Transverse colon (tissue), 4 donors: ENCODE measurements around the gene STAG2. TPM values are rescaled to one million over a fixed set of nuclear protein-coding genes. Genes with fewer than 3 reads are reported as not detected.
A peak's percentile ranks its signal among the peaks of the same experiment; 100 is the strongest.

Experiments
- DNase-seq: peaks from one replicate; pipeline ENCODE4 v3.0.0-alpha.2; 2019
- H3K27ac ChIP-seq, 4 donors: fragments of 200-600 bp; sonication (generic); 2 replicates each; pipeline ENCODE4 v1.5.1; 2016 to 2018; ENCODE audit warnings: inconsistent platforms in 4 of 4
- H3K27me3 ChIP-seq: fragments of 200-600 bp; sonication (generic); 2 replicates; pipeline ENCODE4 v1.5.1; 2017; ENCODE audit warnings: inconsistent platforms
- H3K36me3 ChIP-seq, 4 donors: fragments of 200-600 bp; sonication (generic); 2 replicates each; pipeline ENCODE4 v1.5.1; 2017 to 2019; ENCODE audit warnings: inconsistent platforms in 4 of 4
- H3K4me1 ChIP-seq, 4 donors: fragments of 200-600 bp; sonication (generic); 2 replicates each; pipeline ENCODE4 v1.5.1; 2017 to 2020; ENCODE audit warnings: inconsistent platforms in 4 of 4
- H3K4me3 ChIP-seq, 4 donors: fragments of 200-600 bp; sonication (generic); 1 replicate in 1 of 4; 2 replicates in 3 of 4; pipeline versions ENCODE4 v1.5.1 to v1.6.1; 2017 to 2019; ENCODE audit warnings: inconsistent platforms in 4 of 4
- H3K9me3 ChIP-seq, 2 donors: fragments of 200-600 bp; sonication (generic); 2 replicates each; pipeline ENCODE4 v1.5.1; 2017 to 2019; ENCODE audit warnings: inconsistent platforms in 2 of 2
- CTCF ChIP-seq, 5 experiments: fragments of 200-600 bp in 3 of 5; fragments of 450-650 bp in 2 of 5; sonication (generic) in 3 of 5; IDR thresholded peaks; 1 replicate in 2 of 5; 2 replicates in 3 of 5; pipeline ENCODE4 v1.5.1; 2016 to 2017; ENCODE audit warnings: antibody characterized with exemption in 5 of 5, inconsistent platforms in 3 of 5, mild to moderate bottlenecking in 2 of 5, moderate library complexity in 1 of 5
- EP300 ChIP-seq: sonication (generic); formaldehyde crosslinking; IDR thresholded peaks from one replicate; pipeline ENCODE4 v1.6.1; 2017; ENCODE audit warnings: antibody characterized with exemption, low read depth
- POLR2A ChIP-seq: fragments of 450-650 bp; IDR thresholded peaks from one replicate; pipeline ENCODE4 v1.6.1; 2016; ENCODE audit warnings: antibody characterized with exemption, mild to moderate bottlenecking, moderate library complexity
- POLR2AphosphoS5 ChIP-seq, 3 donors: sonication (generic); formaldehyde crosslinking; IDR thresholded peaks; one replicate each; pipeline ENCODE4 v1.6.1; 2016; ENCODE audit warnings: antibody characterized with exemption in 3 of 3
- WGBS, 2 donors: methylation state at CpG; one replicate each; pipeline ENCODE4 v1.1.5; 2018; ENCODE audit warnings: low coverage in 1 of 2; 5-methylcytosine and 5-hydroxymethylcytosine counted together
- in situ Hi-C, 4 donors: fragments of 200-750 bp; cut with MboI; loops; one replicate each; pipeline versions ENCODE4 v1.15.0 to v1.15.1; 2017; ENCODE audit warnings: low sequenced_read_pairs in 3 of 4, low pct_ligation_motif_present in 1 of 4, low pct_unique_long_range_greater_than_20kb in 1 of 4
- intact Hi-C: fragments of 100-400 bp; cut with DNase I; formaldehyde crosslinking; loops from one replicate; pipeline ENCODE4 v1.15.1; 2023; ENCODE audit warnings: low total_unique reads
- total RNA-seq, 4 donors: library from RNA; depleted of rRNA; stranded (reverse); fragments of >200 nt; gene quantifications; one replicate each; pipeline ENCODE4 v1.1.0, GENCODE V29; 2016

STAG2 gene
- total RNA-seq, 4 donors from 2014 or later, result 20.7 to 103 (median 79.5) TPM

- H3K27ac ChIP-seq, result no peak overlapping the region
- no peak overlapping the region for H3K4me3 ChIP-seq
- TF ChIP-seq POLR2AphosphoS5 (IDR thresholded peaks at IDR 0.05) (no peak), CTCF (IDR thresholded peaks at IDR 0.05) (no peak), POLR2A (no peak), EP300 (no peak)
- intact Hi-C loops, result no loop called here
- 88% methylated on average over 3 of the region's 3 CpGs; no CpG with 5 or more reads in 1 of the 2 donors for WGBS, 2 donors
- no peak for DNase-seq
- no peaks in the 10 kb centered on the region for H3K9me3 ChIP-seq
- peaks cover 0 to 4% (median 0%) of the 10 kb centered on the region in 4 donors for H3K4me1 ChIP-seq
- in situ Hi-C loops, result no loop called here
- H3K36me3 ChIP-seq, result no peaks in the 10 kb centered on the region
- no peaks in the 10 kb centered on the region for H3K27me3 ChIP-seq
Observed at GRCh38 chrX:124010566-124010965, 49.1 kb downstream of the STAG2 start.

- no peak for DNase-seq
- H3K27me3 ChIP-seq, result no peaks in the 10 kb centered on the region
- 91% methylated on average over 1 of the region's 1 CpG; no CpG with 5 or more reads in 1 of the 2 donors for WGBS, 2 donors
- no peaks in the 10 kb centered on the region for H3K9me3 ChIP-seq
- no peak for TF ChIP-seq CTCF (IDR thresholded peaks at IDR 0.05)
- TF ChIP-seq POLR2AphosphoS5 (IDR thresholded peaks at IDR 0.05), result no peak
- in situ Hi-C loops, result no loop called here
- no peak overlapping the region for H3K4me3 ChIP-seq
- peaks cover 4 to 13% (median 5%) of the 10 kb centered on the region in 4 donors for H3K4me1 ChIP-seq
- H3K36me3 ChIP-seq, result no peaks in the 10 kb centered on the region
- intact Hi-C loops, result no loop called here
- peak overlapping the region; percentile 21 to 61 (median 48) for H3K27ac ChIP-seq
Observed at GRCh38 chrX:124015721-124016120, 54.2 kb downstream of the STAG2 start.

- no peaks in the 10 kb centered on the region for H3K9me3 ChIP-seq
- in situ Hi-C loops (no loop called here), intact Hi-C loops (no loop called here)
- no peaks in the 10 kb centered on the region for H3K36me3 ChIP-seq
- DNase-seq, result no peak
- H3K27ac ChIP-seq, result no peak overlapping the region
- H3K4me1 ChIP-seq, result peaks cover 4 to 14% (median 5%) of the 10 kb centered on the region in 4 donors
- TF ChIP-seq EP300, result no peak
- no peak for TF ChIP-seq POLR2AphosphoS5 (IDR thresholded peaks at IDR 0.05)
- no peak for TF ChIP-seq POLR2A
- no peak for TF ChIP-seq CTCF (IDR thresholded peaks at IDR 0.05)
- WGBS, 2 donors, result 92% methylated on average over 1 of the region's 1 CpG; no CpG with 5 or more reads in 1 of the 2 donors
- H3K27me3 ChIP-seq, result no peaks in the 10 kb centered on the region
- no peak overlapping the region for H3K4me3 ChIP-seq
Observed at GRCh38 chrX:124016825-124017224, 55.3 kb downstream of the STAG2 start.

GRCh38 chrX:124018023-124018422, 56.5 kb downstream of the STAG2 start:
- intact Hi-C loops, result no loop called here
- in situ Hi-C loops, result no loop called here
- DNase-seq, result no peak
- 50 to 60% methylated on average over 1 of the region's 1 CpG for WGBS, 2 donors
- Histone ChIP-seq H3K36me3 (no peaks in the 10 kb centered on the region), H3K27me3 (no peaks in the 10 kb centered on the region), H3K9me3 (no peaks in the 10 kb centered on the region), H3K4me1 (peaks cover 4 to 14% (median 5%) of the 10 kb centered on the region in 4 donors), H3K4me3 (no peak overlapping the region), H3K27ac (no peak overlapping the region)
- no peak for TF ChIP-seq CTCF (IDR thresholded peaks at IDR 0.05)
- no peak for TF ChIP-seq POLR2A
- TF ChIP-seq EP300, result no peak
- TF ChIP-seq POLR2AphosphoS5 (IDR thresholded peaks at IDR 0.05), result no peak
